Kasumi-1 (cell line): ENCODE results near the gene SOWAHB.
"Not testable (repeated sequence)": the region's sequence is repeated elsewhere in the genome, so short reads cannot be mapped to it uniquely, and the experiment has no call there.

Source experiments
- DNase-seq, 2 experiments: peaks; one replicate each; lab custom pipeline; 2025; lab: John Stamatoyannopoulos, UW

SOWAHB gene

DNA sequence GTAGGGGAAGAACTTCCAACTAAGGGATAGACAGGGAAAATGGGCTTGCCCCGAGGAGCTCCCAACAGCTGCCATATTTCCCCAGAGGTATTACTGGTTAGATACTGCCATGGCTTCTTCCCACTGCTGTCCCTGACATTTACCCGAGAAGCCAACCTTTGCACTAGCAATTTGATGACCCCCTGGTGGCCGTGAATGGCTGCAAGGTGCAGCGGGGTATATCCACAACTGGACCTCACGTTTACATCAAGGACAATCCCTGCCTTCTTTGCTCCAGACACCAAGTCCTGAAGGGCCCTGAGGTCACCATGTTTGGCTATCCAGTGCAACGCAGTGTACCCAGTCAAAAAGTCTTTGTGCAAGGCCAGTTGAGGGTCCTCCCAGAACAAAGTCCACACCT lies 2.3 kb downstream of the SOWAHB start:
- DNase-seq: no peak

GRCh38 chr4:76894537-76895255 lies 3.2 kb downstream of the SOWAHB start:
- no peak for DNase-seq

DNA sequence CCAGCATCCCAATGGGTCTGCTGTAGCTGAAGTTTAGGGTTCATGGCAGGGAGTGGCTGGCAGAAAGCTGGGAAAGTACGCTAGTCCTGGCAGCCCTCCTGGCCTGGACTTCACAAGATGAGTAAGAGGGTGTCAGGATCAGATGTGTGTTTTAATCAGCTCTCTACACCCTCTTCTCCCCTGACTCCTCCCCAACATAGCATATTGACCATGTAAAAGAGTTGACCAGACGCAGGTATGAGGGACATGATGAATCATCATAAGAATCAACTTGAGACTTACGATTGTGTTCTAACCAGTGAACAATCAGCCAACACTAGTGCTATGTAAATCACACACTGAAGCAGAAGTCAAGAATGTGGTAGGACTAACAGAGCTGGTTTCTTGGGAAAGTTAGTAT lies 5.3 kb downstream of the SOWAHB start:
- no peak for DNase-seq

GRCh38 chr4:76892001-76892400 lies 5.9 kb downstream of the SOWAHB start:
- no peak for DNase-seq

DNA sequence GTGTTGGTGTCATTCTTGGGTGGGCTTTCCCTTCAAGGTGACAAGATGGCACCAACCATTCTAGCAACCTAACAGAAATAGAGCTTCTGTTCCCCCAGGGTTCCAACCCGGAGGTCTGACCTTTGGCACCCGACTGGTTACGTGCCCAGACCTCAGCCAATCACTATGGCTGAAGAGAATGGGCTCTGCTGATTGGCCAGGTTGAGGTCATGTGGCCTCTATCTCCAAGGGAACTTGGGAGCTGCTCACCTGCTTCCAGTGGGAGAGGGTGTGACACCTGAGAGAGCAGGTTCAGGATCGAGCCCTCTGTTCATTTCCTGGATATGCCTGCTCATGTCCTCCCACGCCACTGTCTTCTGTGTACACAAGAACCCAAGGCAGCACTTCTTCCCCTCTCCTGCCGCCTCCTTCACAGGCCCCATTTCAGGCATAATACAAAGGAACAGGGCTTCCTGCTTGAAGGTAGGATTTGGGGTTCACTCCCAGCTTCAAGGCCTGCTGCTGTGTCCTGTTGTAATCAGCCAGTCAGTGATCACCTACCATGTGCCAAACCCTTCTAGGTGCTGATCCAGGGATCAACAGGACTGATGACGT lies 11.0 kb downstream of the SOWAHB start:
- no peak for DNase-seq

- DNase-seq: no peak
Observed at GRCh38 chr4:76886214-76886613, 11.7 kb downstream of the SOWAHB start.

DNA sequence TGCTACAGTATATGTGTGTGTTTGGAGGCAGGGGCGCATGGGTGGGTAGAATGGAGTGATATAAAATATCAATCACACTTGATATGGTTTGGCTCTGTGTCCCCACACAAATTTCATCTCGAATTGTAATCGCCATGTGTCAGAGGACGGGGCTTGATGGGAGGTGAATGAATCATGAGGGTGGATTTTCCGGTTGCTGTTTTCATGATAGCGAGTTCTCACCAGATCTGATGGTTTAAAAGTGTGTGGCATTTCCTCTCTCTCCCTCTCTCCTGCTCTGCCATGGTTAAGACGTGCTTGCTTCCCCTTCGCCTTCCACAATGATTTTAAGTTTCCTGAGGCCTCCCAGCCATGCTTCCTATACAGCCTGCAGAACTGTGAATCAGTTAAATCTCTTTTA lies 14.8 kb downstream of the SOWAHB start:
- DNase-seq: no peak

DNA sequence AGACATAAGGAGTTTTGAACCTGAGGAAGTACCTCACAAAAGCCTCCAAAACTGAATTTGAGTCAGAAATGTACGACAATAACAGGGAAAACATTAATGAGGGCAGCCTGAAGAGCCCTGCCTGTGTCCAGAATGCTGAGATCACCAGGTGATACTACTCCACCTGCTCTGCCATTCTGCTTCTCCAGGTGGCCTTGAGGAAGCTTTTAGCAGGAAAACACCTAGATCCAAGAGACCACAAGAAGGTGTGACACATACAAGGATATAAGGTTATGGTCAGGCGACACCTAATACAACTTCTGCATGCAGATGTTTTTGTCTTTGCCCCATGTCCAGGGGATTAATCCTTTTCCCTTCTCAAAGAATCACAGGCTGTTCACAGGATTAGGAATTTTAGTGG lies 15.3 kb downstream of the SOWAHB start:
- no peak for DNase-seq

DNA sequence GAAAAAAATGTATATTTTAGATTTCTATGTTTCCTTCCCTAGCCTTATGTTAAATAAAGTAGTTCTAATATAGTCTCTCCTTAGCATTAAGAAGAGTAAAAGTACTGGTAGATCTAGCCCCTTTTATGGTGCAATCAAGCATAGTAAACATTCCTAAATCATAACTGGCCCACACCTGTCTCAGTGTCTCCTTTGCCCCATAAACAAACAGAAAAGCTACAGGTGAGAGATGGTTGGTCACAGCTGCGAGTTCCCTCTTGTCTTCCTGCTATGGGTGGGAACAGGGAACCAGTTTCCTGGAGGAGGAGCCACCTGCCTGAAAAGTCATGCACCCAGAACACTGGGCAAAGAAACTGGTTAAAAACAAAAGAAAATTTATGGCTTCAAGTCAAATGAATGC lies 16.6 kb downstream of the SOWAHB start:
- no peak for DNase-seq

DNA sequence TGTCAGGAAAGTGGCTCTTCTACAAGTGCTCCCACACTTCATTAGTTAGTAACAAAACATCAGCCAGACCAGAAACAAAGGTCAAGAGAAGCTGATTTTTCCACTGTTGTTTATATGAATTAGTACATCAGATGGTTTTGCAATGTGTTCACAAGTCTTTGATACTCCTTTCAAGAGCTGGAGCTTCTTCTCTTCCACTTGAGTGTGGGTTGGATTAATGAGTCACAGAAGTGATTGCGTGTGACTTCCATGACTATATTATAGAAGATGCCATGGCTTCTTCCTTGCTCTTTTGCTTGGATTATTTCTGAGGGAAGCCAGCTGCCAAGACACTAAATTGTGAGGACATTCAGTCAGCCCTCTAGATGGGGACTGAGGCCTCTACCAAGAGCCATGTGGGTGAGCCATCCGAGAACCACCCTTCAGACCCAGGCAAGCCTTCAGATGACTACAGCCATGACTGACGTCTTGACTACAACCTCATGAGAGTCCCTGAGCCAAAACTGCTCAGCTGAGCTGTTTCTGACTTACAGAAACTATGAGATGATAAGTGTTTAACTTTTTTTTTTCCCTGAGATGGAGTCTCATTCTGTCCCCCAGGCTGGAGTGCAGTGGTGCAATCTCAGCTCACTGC lies 18.1 kb downstream of the SOWAHB start:
- no peak for DNase-seq

GRCh38 chr4:76878641-76879165 lies 19.2 kb downstream of the SOWAHB start:
- DNase-seq: not testable (repeated sequence)

GRCh38 chr4:76874176-76874575 lies 23.8 kb downstream of the SOWAHB start:
- DNase-seq: no peak

GRCh38 chr4:76873495-76873894 lies 24.4 kb downstream of the SOWAHB start:
- no peak for DNase-seq

DNA sequence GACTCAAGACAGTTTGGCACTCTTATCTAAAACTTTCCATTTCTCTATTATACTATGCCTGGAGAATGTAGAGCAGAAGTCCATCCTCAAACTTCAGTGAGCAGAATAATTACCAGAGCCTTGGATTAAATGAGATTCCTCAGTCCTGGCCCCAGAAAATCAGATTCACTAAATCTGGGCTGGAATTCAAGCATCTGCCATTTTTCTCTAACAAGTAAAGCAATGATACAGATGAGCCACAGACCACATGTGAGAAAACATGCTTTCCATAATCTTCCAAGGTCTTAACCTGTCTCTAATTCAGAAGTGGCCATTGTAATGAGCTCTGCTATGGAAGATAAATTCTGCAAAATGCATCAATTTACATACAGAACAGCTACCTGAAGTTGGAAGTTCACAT lies 25.4 kb downstream of the SOWAHB start:
- no peak for DNase-seq

DNA sequence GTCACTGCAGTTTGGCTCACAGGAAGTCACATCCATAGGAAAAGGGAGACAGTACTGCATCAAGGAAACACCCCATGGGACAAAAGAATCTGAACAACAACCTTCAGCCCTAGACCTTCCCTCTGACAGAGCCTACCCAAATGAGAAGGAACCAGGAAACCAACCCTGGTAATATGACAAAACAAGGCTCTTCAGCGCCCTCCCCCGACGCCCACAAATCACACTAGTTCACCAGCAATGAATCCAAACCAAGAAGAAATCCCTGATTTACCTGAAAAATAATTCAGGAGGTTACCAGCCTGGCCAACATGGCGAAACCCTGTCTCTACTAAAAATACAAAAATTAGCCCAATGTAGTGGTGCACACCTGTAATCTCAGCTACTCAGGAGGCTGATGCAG lies 29.2 kb downstream of the SOWAHB start:
- not testable (repeated sequence) for DNase-seq

- no peak for DNase-seq
Observed at GRCh38 chr4:76867880-76868655, 29.9 kb downstream of the SOWAHB start.

DNA sequence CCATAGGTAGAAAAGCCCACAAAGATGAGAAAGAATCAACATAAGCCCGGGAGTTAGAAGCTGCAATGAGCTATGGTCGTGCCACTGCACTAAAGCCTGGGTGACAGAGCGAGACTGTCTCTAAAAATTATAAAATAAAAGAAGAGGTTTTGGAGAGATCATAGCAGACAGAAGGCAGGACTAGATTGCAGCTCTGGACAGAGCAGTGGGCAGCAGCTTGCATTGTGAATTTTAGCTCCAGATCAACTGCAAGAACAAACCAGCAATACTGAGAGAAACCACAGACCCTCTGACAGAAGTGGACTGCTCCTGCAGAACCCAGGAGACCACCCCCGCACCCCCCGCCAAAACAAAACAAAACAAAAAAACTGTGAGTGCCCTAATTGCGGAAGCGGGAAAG lies 30.6 kb downstream of the SOWAHB start:
- no peak for DNase-seq

GRCh38 chr4:76866641-76867040 lies 31.3 kb downstream of the SOWAHB start:
- DNase-seq: no peak

DNA sequence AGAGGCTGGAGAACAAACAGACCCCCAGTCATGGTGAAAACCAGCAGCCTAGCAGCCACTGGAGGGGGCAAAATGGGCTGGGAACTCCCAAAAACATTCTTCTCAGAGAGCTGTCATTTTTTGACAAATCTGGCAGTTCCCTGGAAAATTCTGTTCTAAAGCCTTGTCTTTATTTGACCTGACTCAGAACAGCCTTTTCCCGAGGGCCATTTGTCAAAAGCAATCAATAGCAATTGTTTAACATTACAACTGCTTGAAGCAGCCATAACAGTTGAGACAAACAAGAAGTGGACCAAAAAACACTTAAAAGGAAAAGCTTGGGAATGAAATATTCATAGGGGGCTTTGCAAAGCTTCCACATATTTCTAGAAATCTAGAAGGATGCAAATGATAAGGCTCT lies 39.6 kb downstream of the SOWAHB start:
- DNase-seq: no peak

DNA sequence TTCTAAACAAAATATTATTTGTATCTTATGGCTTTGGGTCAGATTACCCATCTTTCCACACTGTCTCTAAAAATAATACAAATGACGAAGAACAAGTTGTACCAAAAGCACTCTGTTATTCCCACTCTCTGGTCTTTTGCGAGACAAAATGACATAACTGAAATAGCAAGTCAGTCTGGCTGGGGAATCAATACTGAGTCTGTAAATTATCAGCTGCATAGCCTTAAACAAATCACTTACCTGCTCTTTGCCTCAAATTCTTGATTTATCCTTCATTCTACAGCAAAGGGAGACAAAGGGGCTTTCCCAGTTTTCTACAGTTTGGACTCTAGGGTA lies 40.9 kb downstream of the SOWAHB start:
- no peak for DNase-seq

- DNase-seq: no peak
Observed at GRCh38 chr4:76856243-76857073, 41.5 kb downstream of the SOWAHB start.

DNA sequence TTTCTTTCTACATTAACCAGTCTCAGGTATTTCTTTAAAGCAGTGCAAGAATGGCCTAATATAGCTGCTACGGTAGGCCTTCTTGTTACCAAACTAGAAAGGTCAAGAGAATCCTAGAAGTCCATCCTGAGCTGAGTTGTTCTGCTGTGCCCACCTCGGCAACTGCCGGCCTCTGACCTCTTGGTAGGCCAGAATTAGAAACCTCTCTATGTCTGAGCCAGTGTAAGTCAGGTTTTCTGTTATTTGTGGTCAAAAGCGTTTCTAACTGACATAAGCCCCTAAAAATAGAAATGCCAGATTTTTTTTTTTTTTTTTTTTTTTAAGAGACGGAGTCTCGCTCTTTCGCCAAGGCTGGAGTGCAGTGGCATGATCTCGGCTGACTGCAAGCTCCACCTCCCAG lies 43.1 kb downstream of the SOWAHB start:
- no peak for DNase-seq
